Measurements from ENCODE around the gene ITLN2.
"Not testable (repeated sequence)": the region's sequence is repeated elsewhere in the genome, so short reads cannot be mapped to it uniquely, and the experiment has no call there.

ITLN2 gene

GRCh38 chr1:160904783-160905616, 49.6 kb downstream of the ITLN2 start:
- no peak for DNase-seq

GRCh38 chr1:160902251-160902650, 52.4 kb downstream of the ITLN2 start:
- DNase-seq, result not testable (repeated sequence)

- no peak for DNase-seq
Observed at GRCh38 chr1:160901768-160902167, 52.8 kb downstream of the ITLN2 start.

- DNase-seq, result not testable (repeated sequence)
Observed at GRCh38 chr1:160900683-160901082, 53.9 kb downstream of the ITLN2 start.
